ENCODE measurements around the gene HMGB2. TPM values are rescaled to one million over a fixed set of nuclear protein-coding genes. Genes with fewer than 3 reads are reported as not detected.

Gene HMGB2
- total RNA-seq, 1 donor from 2014 or later = 277 TPM

DNA sequence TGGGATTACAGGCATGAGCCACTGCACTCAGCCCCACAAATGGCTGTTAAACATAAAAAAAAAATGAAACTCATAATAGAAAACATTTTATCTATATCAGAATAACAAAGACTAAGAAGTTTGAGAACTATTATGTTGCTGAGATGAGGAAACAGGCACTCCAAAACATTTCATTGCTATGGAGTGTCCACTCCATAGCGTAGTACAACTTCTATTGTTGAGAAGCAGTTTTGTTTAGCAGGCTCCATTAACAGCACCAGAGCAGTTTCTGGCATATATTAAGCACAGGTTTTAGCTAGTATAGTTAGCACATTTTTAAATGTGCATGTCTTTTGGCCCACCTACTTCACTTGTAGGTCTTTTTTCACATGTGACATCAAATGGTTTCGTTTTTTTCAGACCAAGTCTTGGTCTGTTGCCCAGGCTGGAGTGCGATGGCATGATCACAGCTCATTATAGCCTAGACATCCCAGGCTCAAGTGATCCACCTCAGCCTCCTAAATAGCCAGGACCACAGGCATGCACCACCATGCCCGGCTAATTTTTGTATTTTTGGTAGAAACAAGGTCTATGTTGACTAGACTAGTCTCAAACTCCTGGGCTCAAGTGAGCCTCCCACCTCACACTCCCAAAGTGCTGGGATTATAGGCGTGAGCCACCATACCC is 5.8 kb downstream of the HMGB2 start:
- no peak overlapping the region for H3K4me3 ChIP-seq (ENCODE audit: low read depth, low read length)
- TF ChIP-seq, protein P1, sequence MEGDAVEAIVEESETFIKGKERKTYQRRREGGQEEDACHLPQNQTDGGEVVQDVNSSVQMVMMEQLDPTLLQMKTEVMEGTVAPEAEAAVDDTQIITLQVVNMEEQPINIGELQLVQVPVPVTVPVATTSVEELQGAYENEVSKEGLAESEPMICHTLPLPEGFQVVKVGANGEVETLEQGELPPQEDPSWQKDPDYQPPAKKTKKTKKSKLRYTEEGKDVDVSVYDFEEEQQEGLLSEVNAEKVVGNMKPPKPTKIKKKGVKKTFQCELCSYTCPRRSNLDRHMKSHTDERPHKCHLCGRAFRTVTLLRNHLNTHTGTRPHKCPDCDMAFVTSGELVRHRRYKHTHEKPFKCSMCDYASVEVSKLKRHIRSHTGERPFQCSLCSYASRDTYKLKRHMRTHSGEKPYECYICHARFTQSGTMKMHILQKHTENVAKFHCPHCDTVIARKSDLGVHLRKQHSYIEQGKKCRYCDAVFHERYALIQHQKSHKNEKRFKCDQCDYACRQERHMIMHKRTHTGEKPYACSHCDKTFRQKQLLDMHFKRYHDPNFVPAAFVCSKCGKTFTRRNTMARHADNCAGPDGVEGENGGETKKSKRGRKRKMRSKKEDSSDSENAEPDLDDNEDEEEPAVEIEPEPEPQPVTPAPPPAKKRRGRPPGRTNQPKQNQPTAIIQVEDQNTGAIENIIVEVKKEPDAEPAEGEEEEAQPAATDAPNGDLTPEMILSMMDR (conservative IDR thresholded peaks at IDR 0.05; ENCODE audit: low read depth, low read length) = no peak
- no peak for DNase-seq (ENCODE audit: low read depth)

DNA sequence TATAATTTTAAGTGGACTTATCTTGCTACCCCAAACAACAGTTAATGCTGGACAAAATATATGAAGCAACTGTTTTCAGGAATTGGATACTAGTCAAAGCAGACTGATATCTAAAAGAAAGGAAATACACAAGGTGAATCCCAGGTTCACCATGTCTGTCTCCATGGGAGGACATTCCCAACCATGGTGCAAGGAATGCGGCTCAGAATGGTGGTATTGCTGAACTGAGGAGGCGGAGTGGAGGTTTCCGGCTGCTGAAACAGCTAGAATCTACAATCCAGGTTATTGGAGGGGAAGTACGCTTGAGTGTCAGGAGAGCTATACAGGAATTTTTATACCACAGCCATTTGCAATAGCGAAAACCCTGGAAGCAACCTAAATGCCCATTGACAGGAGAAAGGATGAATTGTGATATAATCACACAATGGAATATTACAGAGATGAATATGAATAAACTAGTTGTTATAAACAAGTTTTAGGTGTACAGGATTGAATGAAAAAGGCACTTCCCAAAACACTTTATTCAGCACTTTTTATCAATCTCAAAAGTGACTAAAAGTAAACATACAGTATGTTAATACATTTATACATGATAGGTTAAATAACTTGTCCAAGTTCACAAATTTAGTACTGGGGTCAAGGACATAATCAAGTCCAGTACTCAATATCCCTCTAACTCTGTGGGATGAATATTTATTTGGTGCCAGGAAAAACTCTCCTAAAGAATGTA is 9.0 kb downstream of the HMGB2 start:
- TF ChIP-seq, protein P1 (conservative IDR thresholded peaks at IDR 0.05; ENCODE audit: low read depth, low read length) = no peak
- no peak for DNase-seq (ENCODE audit: low read depth)

DNA sequence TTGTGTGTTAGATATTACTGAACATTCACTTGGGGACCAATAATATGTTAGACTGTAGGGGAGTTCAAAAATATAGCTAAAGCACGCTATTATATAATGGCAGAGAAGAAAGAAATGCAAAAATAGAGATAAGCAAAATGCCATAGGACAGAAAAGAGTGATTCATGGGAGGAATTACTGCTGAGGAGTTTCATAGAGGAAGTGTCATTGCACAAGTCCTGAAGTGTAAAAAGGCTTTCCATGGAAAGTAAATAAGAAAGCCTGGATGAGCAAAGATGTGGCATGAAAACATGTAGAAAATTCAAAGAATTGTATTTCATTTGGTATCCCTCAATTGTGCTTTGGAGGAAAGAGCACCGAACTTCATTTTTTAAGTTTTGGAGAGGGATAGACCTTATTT is 14.5 kb downstream of the HMGB2 start:
- TF ChIP-seq, protein P1 (conservative IDR thresholded peaks at IDR 0.05; ENCODE audit: low read depth, low read length) = no peak
- H3K4me3 ChIP-seq (ENCODE audit: low read depth, low read length) = no peak overlapping the region

More for the DNA sequence above, 9.0 kb downstream of the HMGB2 start:
- H3K4me3 ChIP-seq (ENCODE audit: low read depth, low read length) = no peak overlapping the region

DNA sequence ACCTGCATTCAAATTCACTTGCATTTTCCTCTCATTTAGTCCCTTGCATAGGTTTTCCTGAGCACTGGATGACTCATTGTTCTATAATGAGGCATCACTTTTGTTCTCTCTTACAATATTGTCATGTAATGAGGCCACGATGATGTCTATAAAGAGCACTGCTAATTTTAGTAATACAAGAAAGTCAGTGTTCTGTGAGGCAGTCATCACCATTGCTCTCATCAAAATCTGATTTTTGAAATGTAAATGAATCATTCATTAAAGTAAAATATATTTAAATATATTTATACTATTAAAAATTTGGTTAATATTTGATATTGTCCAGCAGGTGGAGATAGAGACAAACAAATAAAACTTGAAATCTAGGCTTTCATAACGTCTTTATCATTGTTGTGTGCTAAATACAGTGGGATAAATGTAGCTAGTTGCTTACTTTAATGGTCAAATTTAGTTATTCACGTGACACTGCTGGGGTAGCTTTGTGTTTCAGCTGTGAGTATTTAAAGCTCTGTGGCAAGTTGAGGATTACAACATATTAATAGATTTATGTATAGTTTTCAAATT is 15.4 kb downstream of the HMGB2 start:
- TF ChIP-seq, protein P1 (conservative IDR thresholded peaks at IDR 0.05; ENCODE audit: low read depth, low read length) = peak; percentile 27
- no peak for DNase-seq (ENCODE audit: low read depth)

More for the DNA sequence above, 14.5 kb downstream of the HMGB2 start:
- DNase-seq (ENCODE audit: low read depth) = no peak

DNA sequence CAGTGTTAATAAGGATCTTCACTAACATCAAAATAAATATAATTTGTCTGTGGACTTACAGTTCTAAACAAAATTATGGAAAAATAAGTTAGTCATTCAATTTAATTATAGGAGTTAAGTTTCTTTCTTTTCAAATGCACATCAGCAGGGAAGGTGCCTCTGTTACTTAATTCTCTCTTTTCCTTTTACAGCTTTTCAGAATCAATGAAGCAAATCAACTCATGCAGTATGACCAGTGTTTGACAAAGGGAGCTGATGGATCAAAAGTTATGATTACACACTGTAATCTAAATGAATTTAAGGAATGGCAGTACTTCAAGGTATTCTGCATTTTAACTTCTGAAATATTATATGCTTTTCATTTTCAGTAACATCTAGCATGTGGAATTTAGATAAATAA is 15.9 kb downstream of the HMGB2 start:
- DNase-seq (ENCODE audit: low read depth) = no peak
- TF ChIP-seq, protein P1 (conservative IDR thresholded peaks at IDR 0.05; ENCODE audit: low read depth, low read length) = no peak
- no peak overlapping the region for H3K4me3 ChIP-seq (ENCODE audit: low read depth, low read length)

More for the DNA sequence above, 15.4 kb downstream of the HMGB2 start:
- H3K4me3 ChIP-seq (ENCODE audit: low read depth, low read length) = no peak overlapping the region

DNA sequence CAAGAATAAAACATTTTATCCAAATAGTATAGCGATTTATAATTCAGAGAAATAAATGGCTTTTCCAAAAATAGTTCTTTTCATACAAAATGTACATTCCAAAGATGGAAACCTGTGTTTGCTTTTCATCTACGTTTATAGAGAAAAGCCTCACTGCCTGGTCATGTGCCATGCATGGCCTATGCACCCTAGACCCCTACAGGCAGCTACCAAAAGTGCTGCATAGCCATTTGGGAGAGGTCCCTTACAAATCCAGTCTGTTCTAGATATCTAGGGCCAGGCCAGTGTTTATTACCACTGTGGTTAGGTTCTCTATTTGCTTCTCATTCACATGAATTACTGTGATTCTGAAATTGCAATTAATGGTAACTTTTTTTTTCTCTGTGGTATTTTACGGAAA is 17.2 kb downstream of the HMGB2 start:
- TF ChIP-seq, protein P1 (conservative IDR thresholded peaks at IDR 0.05; ENCODE audit: low read depth, low read length) = peak; percentile 47
- DNase-seq (ENCODE audit: low read depth) = no peak
- no peak overlapping the region for H3K4me3 ChIP-seq (ENCODE audit: low read depth, low read length)

Data from epithelial cell of proximal tubule (primary cell).